ENCODE data around the gene ALG1L2.
"Not testable (repeated sequence)": the region's sequence is repeated elsewhere in the genome, so short reads cannot be mapped to it uniquely, and the experiment has no call there.

- not testable (repeated sequence) for TF ChIP-seq ZBTB7A (tag by site-specific recombination; IDR thresholded peaks at IDR 0.05; ENCODE audit: low read depth); MEIS1 (CRISPR knock-in tag; IDR thresholded peaks at IDR 0.05; ENCODE audit: borderline replicate concordance); ZNF777 (tag by site-specific recombination; IDR thresholded peaks at IDR 0.05; ENCODE audit: borderline replicate concordance); ZNF239 (tag by site-specific recombination; IDR thresholded peaks at IDR 0.05); ZNF169 (tag by site-specific recombination; IDR thresholded peaks at IDR 0.05); ZNF140 (tag by site-specific recombination; IDR thresholded peaks at IDR 0.05); CTCF (tag by site-specific recombination; IDR thresholded peaks at IDR 0.05); KLF16 (tag by site-specific recombination; IDR thresholded peaks at IDR 0.05); HOXA7 (CRISPR knock-in tag; IDR thresholded peaks at IDR 0.05; ENCODE audit: borderline replicate concordance); ZBTB49 (tag by site-specific recombination; IDR thresholded peaks at IDR 0.05; ENCODE audit: low read depth); ZNF571 (tag by site-specific recombination; IDR thresholded peaks at IDR 0.05)
- TF ChIP-seq, protein P1, sequence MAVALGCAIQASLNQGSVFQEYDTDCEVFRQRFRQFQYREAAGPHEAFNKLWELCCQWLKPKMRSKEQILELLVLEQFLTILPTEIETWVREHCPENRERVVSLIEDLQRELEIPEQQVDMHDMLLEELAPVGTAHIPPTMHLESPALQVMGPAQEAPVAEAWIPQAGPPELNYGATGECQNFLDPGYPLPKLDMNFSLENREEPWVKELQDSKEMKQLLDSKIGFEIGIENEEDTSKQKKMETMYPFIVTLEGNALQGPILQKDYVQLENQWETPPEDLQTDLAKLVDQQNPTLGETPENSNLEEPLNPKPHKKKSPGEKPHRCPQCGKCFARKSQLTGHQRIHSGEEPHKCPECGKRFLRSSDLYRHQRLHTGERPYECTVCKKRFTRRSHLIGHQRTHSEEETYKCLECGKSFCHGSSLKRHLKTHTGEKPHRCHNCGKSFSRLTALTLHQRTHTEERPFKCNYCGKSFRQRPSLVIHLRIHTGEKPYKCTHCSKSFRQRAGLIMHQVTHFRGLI (tag by site-specific recombination; IDR thresholded peaks at IDR 0.05): not testable (repeated sequence)
Observed at GRCh38 chr3:130125406-130125805, 43.8 kb downstream of the ALG1L2 start.
